HG02885 (cell line): Measurements from ENCODE around the gene CDC123.
"Not testable (repeated sequence)": the region's sequence is repeated elsewhere in the genome, so short reads cannot be mapped to it uniquely, and the experiment has no call there.

Experiments used
- ATAC-seq: cut with Tn5 transposase; IDR thresholded peaks from one replicate; pipeline ENCODE4 v1.9.1; 2021; ENCODE audit warnings: mild to moderate bottlenecking; ENCODE audit not compliant: unreplicated experiment, poor library complexity

CDC123 gene

DNA sequence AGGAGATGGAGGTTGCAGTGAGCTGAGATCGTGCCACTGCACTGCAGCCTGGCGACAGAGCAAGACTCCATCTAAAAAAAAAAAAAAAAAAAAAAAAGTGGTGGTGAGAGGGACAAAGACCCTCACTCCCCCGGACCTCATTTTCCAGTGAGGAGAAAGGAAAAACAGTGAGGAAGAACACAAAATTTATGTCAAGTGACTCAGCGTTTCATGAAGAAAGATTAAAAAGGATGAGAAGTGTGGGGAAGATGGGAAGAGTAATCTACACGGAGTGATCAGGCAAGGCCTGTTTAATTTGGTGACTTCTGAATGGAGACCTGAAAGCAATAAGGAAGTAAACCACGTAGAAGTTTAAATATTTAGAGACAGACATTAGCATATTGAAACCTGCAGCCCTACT, 7.3 kb upstream of the CDC123 start:
- ATAC-seq: no peak

DNA sequence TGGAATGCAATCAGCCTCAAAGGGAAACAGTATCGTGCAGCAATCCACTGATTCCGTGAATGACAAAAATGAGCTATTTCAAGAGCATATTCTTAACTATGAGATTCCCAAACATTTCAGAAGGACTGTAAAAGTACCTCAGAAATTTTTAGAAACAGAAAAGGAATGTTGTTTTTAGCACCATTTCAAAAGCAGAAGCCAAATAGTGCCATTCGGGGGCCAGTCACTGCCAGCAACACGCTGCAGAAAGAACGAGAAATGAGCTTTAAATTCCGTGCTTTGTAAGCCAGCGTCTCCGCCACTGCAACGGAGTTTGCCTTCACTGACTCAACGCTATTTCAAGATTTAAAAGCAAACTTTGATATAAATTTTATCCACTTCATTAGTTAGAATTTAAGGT, 6.6 kb upstream of the CDC123 start:
- ATAC-seq: no peak

DNA sequence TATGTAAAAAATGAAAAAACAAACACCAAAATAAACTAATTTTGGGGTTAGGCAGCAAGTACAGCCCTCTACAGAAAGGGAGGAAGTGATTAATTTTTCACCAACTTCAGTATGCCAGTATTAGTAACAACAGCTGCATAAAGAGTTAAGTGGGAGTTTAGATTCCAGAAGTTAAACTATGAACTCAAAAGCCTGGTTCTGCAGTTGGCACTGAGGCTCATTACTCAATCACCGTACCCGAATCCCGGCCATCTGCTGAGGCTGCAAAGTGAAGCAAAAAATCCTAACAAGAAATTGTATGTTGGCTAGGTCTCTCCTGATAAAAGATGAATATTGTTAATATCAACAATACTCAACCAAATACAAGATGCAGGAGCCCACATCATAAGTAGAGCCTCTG, 4.3 kb upstream of the CDC123 start:
- no peak for ATAC-seq

DNA sequence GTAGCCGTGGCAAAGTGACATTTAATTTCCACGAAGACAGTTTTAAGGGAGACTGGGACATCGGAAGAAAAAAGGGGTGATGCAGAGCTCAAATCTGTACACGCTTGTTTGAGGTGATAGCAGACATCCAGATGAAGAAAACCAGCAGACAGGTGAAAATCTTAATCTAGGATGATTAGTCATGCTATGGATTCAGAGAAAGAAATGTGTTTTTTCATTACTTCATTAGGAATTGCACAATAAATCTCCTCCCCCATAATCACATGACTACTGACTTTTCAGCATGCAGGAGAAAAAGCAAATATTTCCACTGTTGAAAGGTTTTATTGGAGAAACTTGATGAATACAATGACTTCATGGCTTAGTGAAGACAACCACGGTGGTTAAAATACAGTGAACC, 2.8 kb upstream of the CDC123 start:
- no peak for ATAC-seq

DNA sequence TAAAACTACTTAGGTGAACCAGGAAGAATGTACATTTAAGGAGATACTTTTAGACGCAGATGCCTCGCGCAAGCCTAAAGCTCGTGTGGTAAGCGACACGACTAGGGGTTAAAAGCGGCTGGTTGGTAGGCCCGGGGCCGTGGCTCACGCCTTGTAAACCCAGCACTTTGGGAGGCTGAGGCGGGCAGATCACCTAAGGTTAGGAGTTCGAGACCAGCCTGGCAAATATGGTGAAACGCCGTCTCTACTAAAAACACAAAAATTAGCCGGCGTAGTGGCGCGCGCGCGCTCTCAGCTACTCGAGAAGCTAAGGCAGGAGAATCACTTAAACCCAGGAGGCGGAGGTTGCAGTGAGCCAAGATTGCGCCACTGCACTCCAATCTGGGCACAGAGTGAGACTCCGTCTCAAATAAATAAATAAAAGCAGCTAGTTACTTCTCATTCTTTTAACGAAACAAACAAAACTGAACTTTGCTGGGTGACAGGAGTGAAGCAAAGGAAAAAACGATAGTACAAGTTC, 1.2 kb upstream of the CDC123 start:
- ATAC-seq: no peak

DNA sequence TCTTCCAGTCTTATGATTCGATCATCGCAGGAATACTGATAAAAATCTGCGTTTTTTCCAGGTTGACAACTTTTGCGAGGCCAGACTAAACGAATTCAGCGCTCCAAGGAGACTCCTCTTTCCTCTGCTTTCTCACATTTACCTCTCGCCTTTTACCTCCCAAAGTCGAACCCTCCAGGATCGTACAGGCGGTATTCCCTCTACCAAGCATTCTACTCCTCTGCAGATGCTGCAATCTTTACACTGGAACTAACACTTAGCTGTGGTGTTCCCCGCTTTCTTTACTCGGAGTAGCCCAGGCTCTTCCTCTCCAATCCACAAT, 746 bp upstream of the CDC123 start:
- ATAC-seq: peak; percentile 13

DNA sequence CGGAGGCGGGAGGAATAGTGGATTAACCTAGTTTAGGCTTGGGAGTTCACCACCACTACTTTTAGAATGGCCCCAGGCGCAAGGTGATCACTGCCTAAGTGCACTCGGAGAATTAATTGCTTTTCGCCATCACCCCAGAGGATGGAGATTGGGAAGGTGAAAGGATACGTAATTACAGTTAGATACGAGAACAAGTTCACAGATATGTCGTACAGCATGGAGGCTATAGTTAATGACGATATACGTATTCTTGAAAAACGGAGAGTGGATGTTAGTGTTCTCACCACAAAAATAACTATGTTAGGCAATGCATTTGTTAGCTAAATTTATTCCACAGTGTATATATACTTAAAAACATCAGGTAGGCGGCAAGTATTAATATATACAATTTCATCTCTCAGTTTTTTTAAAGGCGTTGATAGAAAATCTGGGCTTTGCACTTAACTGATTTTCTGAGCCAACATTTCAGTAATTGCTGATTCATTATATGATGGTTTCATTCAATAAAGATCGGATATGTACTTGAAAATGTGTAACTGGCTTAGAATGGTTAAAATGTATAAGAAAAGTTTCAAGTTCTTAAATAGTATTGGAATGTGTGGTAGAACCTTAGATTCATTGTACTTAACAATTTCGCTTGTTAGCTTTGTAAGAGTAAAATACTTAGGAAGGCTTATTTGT, 683 bp downstream of the CDC123 start:
- no peak for ATAC-seq

DNA sequence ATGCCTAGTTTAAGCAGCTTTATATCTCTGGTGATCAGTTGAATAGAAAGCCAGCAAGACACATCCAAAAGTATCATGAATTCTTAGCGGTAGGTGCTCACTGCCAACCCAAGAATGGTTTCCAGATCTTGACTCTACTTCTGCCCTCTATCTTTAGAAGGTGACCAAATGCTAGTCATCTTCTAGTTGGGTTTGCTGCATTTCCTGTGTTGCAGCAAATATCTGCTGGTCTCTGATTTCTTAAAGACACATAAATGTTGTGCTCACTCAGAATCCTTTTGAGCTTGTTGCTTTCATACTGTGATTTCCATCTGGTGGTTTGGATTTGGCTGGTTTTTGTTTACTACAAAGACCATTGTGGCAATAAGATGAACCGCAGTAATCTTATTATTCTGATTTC, 2.2 kb downstream of the CDC123 start:
- ATAC-seq: no peak

DNA sequence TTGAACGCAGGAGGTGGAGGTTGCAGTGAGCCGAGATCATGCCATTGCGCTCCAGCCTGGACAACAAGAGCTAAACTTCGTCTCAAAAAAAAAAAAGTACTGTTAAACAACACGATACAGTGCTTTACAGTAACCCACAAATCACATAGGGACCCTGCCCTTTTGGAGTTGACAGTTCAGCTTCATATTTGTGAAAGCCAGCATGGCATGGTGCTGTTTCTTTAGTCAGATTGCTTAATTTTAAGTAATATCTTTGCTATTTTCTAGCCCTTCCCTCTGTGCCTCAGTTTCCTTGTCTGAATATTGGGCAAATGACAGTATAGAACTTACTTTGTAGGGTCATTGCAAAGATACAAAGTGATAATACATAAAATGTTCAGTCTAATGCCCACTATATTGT, 4.9 kb downstream of the CDC123 start:
- ATAC-seq: no peak

DNA sequence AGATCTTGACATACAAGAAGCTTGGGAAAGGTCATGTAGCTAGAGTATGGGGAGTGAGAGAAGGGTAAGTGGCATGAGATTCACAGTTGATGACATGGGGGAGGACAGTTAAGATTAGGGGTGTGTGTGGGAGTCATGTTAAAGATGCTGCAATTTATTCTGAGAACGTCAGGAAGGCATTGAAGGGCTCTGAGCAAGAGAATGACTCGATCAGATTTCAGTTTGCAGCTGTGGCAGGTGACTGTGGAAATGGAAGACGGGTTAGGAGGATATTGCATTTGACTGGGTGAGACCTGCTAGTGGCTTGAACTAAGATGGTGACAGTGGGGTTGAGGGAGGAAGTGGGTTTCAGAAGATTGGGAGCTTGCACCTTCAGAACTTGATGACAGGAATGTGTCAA, 5.6 kb downstream of the CDC123 start:
- ATAC-seq: no peak

DNA sequence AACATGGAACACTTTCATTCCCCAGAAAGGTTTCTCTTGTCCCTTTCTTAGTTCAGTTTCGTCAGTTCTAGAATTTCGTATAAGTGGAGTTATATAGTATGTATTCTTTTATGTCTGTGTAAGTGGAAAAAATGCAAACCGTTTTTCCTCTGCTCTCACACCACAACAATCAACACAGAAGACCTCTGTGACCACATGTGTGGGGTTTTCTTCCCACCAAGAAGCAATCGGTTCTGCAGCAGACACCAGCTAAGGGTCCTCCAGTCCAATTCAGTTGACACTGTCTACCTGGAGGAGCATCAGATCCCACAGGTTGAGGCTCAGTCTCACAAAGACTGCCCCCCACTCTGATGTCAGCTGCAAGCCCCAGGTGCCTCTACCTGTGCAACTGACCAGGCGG, 6.2 kb downstream of the CDC123 start:
- ATAC-seq: no peak

DNA sequence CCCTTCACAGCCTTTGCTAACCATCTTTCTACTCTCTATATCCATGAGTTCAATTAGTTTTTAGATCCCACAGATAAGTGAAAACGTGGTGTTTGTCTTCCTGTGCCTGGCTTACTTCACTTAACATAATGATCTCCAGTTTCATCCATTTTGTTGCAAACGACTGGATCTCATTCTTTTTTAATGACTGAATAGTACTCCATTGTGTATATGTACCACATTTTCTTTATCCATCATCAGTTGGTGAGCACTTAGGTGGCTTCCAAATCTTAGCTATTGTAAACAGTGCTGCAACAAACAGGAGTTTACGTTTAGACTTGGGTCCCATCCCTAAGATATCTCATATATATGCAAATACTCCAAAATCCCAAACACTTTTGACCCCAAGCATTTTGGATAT, 9.1 kb downstream of the CDC123 start:
- no peak for ATAC-seq

DNA sequence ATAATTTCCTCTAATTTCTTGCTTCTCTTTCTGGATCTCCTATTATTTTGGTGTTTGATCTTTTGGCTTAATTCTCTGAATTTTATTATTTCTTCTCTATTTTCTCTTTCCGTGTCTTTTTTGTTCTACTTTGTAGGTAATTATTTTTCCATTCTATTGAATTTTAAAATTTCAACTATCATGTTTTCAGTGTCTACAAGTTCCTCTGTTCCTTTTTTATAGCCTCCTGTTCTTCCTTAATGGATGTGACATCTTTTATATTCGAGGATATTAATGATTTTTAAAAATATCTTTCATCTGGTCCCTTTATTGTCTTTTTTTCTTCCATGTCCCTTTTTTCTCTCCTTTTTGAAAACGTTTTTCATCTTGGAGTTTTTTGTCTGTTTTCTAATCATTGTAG, 11.1 kb downstream of the CDC123 start:
- ATAC-seq: no peak

DNA sequence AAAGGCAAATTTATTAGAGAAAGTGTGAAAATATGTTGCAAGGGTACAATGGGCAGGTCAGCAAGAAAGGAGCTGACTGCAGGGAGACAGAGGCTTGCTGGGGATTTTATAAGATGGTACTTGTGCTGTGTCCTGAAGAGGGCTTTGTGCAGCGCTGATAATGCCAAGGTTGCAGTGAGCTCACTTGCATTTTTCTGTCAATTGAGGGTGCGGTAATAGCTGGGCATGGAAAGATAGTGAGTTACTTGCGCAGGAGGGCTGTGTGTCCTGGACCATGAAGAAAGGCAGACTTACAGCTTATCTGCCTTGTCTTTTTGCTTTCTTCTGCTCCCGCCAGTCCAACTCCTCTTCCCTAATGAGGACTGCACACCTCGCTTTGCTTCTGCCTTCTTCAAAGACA, 12.5 kb downstream of the CDC123 start:
- ATAC-seq: no peak

DNA sequence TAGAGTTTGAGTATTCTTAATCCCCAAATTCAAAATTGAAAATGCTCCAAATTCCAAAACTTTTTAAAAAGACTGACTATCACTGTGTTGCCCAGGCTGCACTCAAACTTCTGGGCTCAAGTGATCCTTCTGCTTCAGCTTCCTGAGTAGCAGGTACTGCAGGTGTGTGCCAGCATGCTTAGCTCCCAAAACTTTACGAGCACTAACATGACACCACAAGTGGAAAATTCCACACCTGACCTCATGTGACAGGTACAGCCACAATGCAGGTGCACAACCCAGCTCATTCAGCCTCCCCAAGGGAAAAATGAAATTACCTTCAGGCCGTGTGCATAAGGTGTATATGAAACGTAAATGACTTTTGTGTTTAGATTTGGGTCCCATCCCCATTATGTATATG, 16.5 kb downstream of the CDC123 start:
- no peak for ATAC-seq

DNA sequence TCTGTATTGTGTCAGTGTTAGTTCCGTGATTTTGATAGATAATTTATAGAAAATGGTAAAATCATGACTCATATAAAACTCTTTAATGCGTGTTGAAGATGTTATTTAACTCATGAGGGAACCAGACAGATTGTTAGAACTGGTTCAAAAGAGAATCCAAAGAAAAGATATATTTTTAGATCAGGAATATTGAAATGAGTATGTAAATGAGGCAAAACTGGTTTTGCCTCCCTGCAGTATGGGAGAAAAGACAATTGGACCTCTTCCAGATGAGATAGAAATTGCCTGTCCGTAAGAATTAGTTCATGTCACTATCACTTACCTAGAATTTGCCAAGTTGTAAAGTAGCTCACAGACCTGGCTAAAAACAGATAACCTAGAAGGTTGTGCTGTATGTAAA, 17.6 kb downstream of the CDC123 start:
- no peak for ATAC-seq

DNA sequence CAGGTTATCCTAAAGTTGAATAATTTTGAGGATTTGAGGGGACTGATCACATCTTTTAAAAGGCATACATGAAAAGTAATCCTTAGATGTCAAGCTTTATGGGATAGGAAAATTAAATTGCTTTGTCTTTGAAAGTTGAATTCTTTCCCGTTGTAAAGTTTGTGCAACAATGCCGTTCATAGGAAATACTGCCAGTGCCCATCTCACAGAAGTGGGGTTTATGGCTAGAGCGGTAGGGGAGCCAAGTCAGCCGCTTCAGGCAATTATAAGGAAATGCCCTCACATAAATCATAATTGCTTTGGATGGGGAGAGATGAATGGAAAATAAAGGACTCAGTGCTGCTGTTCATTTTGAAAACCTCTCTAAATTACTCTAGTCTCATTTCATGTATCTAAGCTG, 18.1 kb downstream of the CDC123 start:
- no peak for ATAC-seq

DNA sequence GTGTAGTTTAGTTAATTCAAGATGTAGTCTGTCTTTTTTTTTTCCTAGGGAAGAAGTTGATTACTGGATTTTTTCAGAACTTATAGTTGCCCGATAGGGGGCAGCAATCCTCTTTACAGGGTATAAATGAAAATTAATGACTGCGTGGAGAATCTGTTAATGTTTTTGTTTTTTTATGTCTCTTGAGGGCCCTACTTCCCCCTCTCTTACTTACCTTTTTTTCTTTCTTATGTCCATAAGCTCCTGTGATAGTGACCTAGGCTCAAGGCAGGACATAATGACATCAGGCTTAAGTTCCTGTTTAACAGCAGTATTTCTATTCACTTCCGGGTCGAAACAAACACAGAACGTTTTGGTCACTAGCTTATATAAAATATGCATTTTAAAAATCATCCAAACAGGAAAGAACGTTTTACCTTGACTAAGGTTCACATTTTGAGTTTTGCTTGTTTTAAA, 18.8 kb downstream of the CDC123 start:
- ATAC-seq: no peak

DNA sequence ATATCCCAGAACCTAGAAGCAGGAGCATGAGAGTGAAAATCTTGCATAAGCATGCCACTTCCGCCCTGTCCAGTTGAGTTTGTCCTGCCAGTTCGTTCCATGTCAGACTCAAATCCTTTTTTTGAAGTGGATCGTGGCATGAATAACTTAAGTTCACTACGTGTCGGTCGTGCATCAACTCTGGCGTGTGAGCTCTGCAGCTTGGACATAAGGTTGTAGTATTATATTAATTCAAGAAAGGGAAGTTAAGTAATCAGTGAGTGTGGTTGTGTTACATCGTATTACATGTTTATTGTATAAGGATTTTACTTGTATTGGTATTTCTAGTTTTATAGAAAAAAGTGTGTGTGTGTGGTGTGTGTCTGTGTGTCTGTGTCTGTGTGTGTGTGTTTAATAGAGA, 23.0 kb downstream of the CDC123 start:
- ATAC-seq: no peak

DNA sequence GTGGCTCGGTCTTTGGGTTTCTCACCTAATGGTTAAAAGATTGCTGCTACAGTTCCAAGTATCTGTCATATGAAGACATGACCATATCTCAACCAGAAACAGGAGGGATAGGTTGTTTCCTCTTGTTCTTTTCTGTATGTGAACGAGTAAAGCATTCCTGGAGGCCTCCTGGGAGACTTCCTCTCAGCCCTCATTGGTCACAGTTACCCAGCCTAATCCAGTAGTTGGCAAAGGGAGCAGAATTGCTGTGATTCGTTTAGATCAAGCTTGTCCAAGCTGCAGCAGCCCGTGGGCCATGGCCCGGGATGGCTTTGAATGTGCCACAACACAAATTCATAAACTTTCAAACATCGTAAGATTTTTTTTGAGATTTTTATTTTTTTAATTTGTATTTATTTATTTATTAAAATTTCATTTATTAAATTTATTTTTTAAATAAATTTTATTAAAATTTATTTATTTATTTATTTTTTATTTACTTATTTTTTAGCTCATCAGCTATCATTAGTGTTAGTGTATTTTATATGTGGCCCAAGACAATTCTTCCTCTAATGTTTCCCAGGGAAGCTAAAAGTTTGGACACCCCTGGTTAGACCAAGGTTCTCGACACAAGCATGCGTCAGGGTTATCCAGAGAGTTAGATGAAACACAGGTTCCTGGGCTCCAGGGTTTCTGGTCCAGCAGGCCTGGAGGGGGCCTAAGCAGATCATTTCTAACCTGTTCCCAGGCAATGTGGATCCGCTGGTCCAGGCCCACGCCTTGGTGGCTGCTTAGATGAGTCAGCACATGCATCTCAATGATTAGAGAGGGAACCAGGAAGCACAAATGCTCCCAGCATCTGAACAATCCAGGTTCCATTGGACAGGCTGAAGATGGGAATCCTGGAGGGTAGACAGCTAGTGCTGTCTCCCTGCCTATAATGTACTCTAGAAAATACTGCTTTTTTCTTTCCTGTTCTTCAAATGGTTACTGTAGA, 25.6 kb downstream of the CDC123 start:
- ATAC-seq: no peak

DNA sequence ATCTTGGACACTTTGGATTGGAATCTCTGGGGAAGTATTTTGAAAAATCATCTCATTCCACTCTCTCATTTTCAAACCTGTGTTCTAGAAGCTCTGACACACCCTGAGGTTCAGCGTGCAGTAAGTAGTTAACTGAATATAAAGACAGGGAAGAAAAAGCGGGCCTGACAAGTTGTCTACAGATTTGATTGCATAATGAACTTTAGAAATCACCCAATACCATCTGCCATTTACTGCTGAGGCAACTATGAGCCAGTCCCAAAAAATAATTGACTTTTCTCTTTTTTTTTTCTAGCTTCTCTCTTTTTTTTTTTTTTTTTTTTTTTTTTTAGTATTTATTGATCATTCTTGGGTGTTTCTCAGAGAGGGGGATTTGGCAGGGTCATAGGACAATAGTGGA, 29.5 kb downstream of the CDC123 start:
- no peak for ATAC-seq

DNA sequence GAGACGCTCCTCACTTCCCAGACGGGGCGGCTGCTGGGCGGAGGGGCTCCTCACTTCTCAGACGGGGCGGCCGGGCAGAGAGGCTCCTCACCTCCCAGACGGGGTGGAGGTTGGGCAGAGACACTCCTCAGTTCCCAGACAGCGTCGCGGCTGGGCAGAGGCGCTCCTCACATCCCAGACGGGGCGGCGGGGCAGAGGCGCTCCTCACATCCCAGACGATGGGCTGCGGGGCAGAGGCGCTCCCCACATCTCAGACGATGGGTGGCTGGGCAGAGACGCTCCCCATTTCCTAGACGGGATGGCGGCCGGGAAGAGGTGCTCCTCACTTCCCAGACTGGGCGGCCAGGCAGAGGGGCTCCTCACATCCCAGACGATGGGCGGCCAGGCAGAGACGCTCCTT, 30.4 kb downstream of the CDC123 start:
- not testable (repeated sequence) for ATAC-seq
